Hematopoietic multipotent progenitor cell (in vitro differentiated cells): ENCODE results near the gene BASP1. TPM values are rescaled to one million over a fixed set of nuclear protein-coding genes. Genes with fewer than 3 reads are reported as not detected.

Experiments used
- DNase-seq, 3 donors: peaks; one replicate each; pipeline ENCODE4 v3.0.0-alpha.2; 2011 to 2015; ENCODE audit warnings: low read depth in 2 of 3, low spot score in 2 of 3
- total RNA-seq: library from RNA; depleted of rRNA; stranded (reverse); fragments of >200 nt; gene quantifications from one replicate; pipeline ENCODE4 v1.2.3, GENCODE V29; 2012

The BASP1 gene
- total RNA-seq = 7.8 TPM

GRCh38 chr5:17217493-17218352 is at the start of gene BASP1:
Gene BASP1 (plus strand): TSS chr5:17217631. CDS start chr5:17275217, 57,586 bp downstream.
- DNase-seq = peak in 2 of 3 donors; percentile 71 to 74

- no peak for DNase-seq
These were observed 47.9 kb upstream of the BASP1 start for GRCh38 chr5:17169507-17169906.

GRCh38 chr5:17172791-17173190 is 44.6 kb upstream of the BASP1 start:
- DNase-seq = no peak

- DNase-seq = no peak
These were observed 42.5 kb upstream of the BASP1 start for GRCh38 chr5:17174965-17175364.

GRCh38 chr5:17177501-17178372 is 39.7 kb upstream of the BASP1 start:
- no peak for DNase-seq

- no peak for DNase-seq
These were observed 39.1 kb upstream of the BASP1 start for GRCh38 chr5:17178373-17178675.

GRCh38 chr5:17180330-17180843 is 37.0 kb upstream of the BASP1 start:
- DNase-seq = no peak

GRCh38 chr5:17180864-17181723 is 36.3 kb upstream of the BASP1 start:
- DNase-seq = no peak

GRCh38 chr5:17182494-17182893 is 34.9 kb upstream of the BASP1 start:
- no peak for DNase-seq

- DNase-seq = no peak
These were observed 34.5 kb upstream of the BASP1 start for GRCh38 chr5:17182981-17183380.

GRCh38 chr5:17183831-17184230 is 33.6 kb upstream of the BASP1 start:
- DNase-seq = no peak

- no peak for DNase-seq
These were observed 32.8 kb upstream of the BASP1 start for GRCh38 chr5:17184588-17184987.

- no peak for DNase-seq
These were observed 32.1 kb upstream of the BASP1 start for GRCh38 chr5:17185349-17185748.

GRCh38 chr5:17185773-17186172 is 31.7 kb upstream of the BASP1 start:
- no peak for DNase-seq

GRCh38 chr5:17186256-17186655 is 31.2 kb upstream of the BASP1 start:
- DNase-seq = no peak

- no peak for DNase-seq
These were observed 30.2 kb upstream of the BASP1 start for GRCh38 chr5:17187011-17187785.

- DNase-seq = no peak
These were observed 29.7 kb upstream of the BASP1 start for GRCh38 chr5:17187786-17188170.

- peak; percentile 29 to 88 (median 76) for DNase-seq
These were observed 27.9 kb upstream of the BASP1 start for GRCh38 chr5:17189381-17190036.

GRCh38 chr5:17190242-17190778 is 27.1 kb upstream of the BASP1 start:
- DNase-seq = peak in 2 of 3 donors; percentile 66 to 86
